HFF-Myc (cell line): ENCODE data around the gene RHEX.

Source experiments
- DNase-seq: peaks from one replicate; pipeline ENCODE4 v3.0.0-alpha.2; 2011; ENCODE audit warnings: low read depth; ENCODE audit errors: extremely low read depth
- H3K4me3 ChIP-seq: replicated peaks from 2 replicates; pipeline ENCODE4 v1.5.1; 2011; ENCODE audit warnings: low read depth, mild to moderate bottlenecking, control low read depth, low read length
- CTCF ChIP-seq: IDR thresholded peaks from 2 replicates; pipeline ENCODE4 v1.5.1; 2012; ENCODE audit warnings: mild to moderate bottlenecking, low read depth, low read length, control low read depth; ENCODE audit errors: missing control alignments

The RHEX gene

GRCh38 chr1:206105464-206105995, 52.6 kb downstream of the RHEX start:
- H3K4me3 ChIP-seq = no peak overlapping the region
- no peak for TF ChIP-seq CTCF
- no peak for DNase-seq

DNA sequence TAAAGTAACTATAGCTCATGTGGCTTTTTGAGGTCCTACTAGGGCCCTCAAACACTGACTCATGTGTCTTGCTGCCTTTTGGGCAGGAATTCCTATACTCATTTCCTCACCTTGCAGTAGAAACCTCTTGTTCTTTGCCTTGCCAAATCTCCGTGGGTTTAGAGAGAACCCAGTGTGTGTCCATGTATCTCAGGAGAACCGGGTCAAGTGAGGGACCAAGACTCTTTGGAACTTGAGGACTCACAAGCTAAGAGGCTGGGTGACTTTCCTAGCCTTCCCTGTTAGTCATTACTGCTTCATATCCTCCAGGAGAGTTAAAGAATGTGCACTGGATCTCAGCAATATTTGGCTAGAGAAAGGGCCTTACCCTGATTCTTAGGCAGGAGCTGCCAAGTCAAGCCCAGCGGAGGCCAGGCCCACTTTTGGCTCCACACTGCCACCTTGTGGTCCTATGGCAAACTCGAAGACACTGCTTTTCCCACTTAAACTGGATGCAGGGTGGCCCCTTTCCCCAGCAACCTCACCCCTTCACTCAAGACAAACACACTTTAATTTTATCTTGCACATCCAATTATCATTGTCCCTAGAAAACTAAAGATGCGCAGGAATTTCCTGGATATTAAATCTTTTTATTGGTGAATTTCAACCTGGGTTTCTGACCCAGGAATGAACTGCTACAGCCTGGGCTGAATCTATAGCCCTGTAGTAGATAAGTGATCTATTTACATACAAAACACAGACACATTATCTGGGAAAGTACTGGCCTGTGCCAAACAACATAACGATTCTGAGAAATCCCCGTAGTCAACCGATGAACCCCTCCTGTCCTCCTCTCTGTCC, 53.6 kb downstream of the RHEX start:
- no peak overlapping the region for H3K4me3 ChIP-seq
- peak; percentile 61 for DNase-seq
- peak; percentile 91 for TF ChIP-seq CTCF

GRCh38 chr1:206107168-206107544, 54.2 kb downstream of the RHEX start:
- TF ChIP-seq CTCF = no peak
- DNase-seq = no peak
- no peak overlapping the region for H3K4me3 ChIP-seq

- TF ChIP-seq CTCF = no peak
- no peak overlapping the region for H3K4me3 ChIP-seq
- no peak for DNase-seq
Measured at GRCh38 chr1:206108635-206109034, 55.7 kb downstream of the RHEX start.

GRCh38 chr1:206109718-206110117, 56.7 kb downstream of the RHEX start:
- no peak for TF ChIP-seq CTCF
- no peak for DNase-seq
- H3K4me3 ChIP-seq = no peak overlapping the region

GRCh38 chr1:206110161-206110560, 57.2 kb downstream of the RHEX start:
- no peak overlapping the region for H3K4me3 ChIP-seq
- no peak for DNase-seq
- TF ChIP-seq CTCF = no peak

- H3K4me3 ChIP-seq = no peak overlapping the region
- no peak for DNase-seq
- TF ChIP-seq CTCF = no peak
Measured at GRCh38 chr1:206110820-206111219, 57.8 kb downstream of the RHEX start.
